ENCODE results near the gene CYP27A1.

DNA sequence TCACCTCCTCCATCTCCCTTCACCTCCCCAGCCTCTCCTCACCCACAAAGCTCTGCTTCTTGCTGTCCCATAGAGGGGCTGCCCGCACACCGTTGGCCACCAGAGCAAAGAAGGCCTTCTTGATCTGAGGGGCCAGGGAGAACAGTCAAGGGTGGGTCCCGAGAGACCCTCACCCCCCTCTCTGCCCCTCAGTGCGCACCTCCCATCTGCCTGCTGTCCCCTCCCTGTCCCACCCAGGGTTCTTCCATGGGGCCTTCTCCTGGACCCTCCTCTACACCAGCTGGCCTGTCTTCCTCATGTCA, 46.5 kb downstream of the CYP27A1 start:
- TF ChIP-seq, protein P1, sequence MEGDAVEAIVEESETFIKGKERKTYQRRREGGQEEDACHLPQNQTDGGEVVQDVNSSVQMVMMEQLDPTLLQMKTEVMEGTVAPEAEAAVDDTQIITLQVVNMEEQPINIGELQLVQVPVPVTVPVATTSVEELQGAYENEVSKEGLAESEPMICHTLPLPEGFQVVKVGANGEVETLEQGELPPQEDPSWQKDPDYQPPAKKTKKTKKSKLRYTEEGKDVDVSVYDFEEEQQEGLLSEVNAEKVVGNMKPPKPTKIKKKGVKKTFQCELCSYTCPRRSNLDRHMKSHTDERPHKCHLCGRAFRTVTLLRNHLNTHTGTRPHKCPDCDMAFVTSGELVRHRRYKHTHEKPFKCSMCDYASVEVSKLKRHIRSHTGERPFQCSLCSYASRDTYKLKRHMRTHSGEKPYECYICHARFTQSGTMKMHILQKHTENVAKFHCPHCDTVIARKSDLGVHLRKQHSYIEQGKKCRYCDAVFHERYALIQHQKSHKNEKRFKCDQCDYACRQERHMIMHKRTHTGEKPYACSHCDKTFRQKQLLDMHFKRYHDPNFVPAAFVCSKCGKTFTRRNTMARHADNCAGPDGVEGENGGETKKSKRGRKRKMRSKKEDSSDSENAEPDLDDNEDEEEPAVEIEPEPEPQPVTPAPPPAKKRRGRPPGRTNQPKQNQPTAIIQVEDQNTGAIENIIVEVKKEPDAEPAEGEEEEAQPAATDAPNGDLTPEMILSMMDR (conservative IDR thresholded peaks at IDR 0.05), result no peak
- TF ChIP-seq EZH2 (IDR thresholded peaks at IDR 0.05; ENCODE audit: low read depth), result no peak

Measured in PC-9 (cell line).